ENCODE measurements around the gene ASB10. TPM values are rescaled to one million over a fixed set of nuclear protein-coding genes. Genes with fewer than 3 reads are reported as not detected.

The ASB10 gene
- total and polyA plus RNA-seq, 2 experiments from 2014 or later, result not detected

DNA sequence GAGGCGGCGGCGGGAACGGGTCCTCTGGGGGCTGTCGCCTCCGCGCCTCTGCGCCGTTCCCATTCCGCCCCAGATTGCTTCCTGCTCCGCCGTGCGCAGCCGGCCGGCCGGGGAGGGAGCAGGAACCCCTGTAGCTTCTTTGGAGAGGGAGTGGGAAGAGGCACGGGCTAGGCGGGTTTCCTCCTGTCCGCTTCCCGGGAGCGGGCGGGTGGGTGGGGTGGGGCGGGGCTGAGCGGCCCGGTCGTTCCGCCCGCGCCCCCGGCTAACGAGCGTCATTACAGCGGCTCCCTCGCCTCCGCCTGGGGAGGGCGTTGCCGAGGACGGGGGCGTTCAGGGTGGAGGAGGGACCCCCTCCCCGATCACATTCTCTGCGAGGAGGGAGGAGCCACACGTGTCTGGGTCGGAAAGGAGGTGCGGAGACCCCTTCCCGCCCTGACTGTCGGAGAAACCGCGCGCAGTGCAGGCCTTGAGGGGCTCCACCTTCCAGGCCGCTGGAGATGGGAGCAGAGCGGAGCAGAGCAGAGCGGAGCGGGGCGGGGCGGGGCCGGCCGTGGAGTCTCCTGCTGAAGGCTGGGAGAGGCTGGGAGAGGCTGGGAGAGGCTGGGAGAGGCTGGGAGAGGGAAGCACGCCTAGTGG is 61.1 kb downstream of the ASB10 start:
- H3K27me3 Mint-ChIP-seq (ENCODE audit: insufficient read depth, low read depth, poor library complexity), result peaks cover 38% of the 10 kb centered on the region
- no peak overlapping the region for H3K27ac Mint-ChIP-seq
- H3K4me2 ChIP-seq, result peak overlapping the region; percentile 88
- peaks cover 22% of the 10 kb centered on the region for H3K27me3 ChIP-seq (ENCODE audit: insufficient read depth)
- H3K4me1 ChIP-seq (ENCODE audit: insufficient read depth), result peaks cover 15% of the 10 kb centered on the region
- no peaks in the 10 kb centered on the region; the same call in 1 of the 2 replicates for H3K36me3 ChIP-seq (ENCODE audit: insufficient read depth)
- H3K79me2 ChIP-seq (replicated peaks; ENCODE audit: insufficient read depth), result no peaks in the 10 kb centered on the region
- peak overlapping the region; percentile 88 for H3K4me3 ChIP-seq
- H3K4me3 Mint-ChIP-seq, result peak overlapping the region; percentile 82
- peak; percentile 78 for DNase-seq (ENCODE audit: low spot score)
- peaks cover 21% of the 10 kb centered on the region for H3F3A ChIP-seq (replicated peaks; ENCODE audit: low read depth)
- peak overlapping the region; percentile 55; the same call in 1 of the 2 replicates for H3K27ac ChIP-seq (ENCODE audit: low read depth)
- ATAC-seq, result peak; percentile 60
- no peaks in the 10 kb centered on the region for H3K9me3 Mint-ChIP-seq
- H2AFZ ChIP-seq, result no peak overlapping the region
- peaks cover 39% of the 10 kb centered on the region for H3K4me1 Mint-ChIP-seq
- H3K36me3 Mint-ChIP-seq (ENCODE audit: low read depth), result peaks cover 26% of the 10 kb centered on the region
- TF ChIP-seq JUNB (IDR thresholded peaks at IDR 0.05; ENCODE audit: unreplicated experiment) (no peak), STAT1 (IDR thresholded peaks at IDR 0.05; ENCODE audit: unreplicated experiment) (no peak), CREB1 (CRISPR knock-in tag; IDR thresholded peaks at IDR 0.05; ENCODE audit: low read depth) (no peak), EZH2phosphoT487 (IDR thresholded peaks at IDR 0.05; ENCODE audit: unreplicated experiment) (no peak), EZH2 (IDR thresholded peaks at IDR 0.05; ENCODE audit: low read depth, unreplicated experiment) (no peak), POLR2AphosphoS5 (IDR thresholded peaks at IDR 0.05; ENCODE audit: low read depth) (no peak), ZNF331 (CRISPR knock-in tag; IDR thresholded peaks at IDR 0.05; ENCODE audit: low read depth) (no peak), ZNF114 (CRISPR knock-in tag; IDR thresholded peaks at IDR 0.05) (no peak), NANOG (IDR thresholded peaks at IDR 0.05; ENCODE audit: borderline replicate concordance) (no peak), CTCF (conservative IDR thresholded peaks at IDR 0.05; ENCODE audit: low read depth in 2 of 2) (no peak)
- TF ChIP-seq, protein P1, sequence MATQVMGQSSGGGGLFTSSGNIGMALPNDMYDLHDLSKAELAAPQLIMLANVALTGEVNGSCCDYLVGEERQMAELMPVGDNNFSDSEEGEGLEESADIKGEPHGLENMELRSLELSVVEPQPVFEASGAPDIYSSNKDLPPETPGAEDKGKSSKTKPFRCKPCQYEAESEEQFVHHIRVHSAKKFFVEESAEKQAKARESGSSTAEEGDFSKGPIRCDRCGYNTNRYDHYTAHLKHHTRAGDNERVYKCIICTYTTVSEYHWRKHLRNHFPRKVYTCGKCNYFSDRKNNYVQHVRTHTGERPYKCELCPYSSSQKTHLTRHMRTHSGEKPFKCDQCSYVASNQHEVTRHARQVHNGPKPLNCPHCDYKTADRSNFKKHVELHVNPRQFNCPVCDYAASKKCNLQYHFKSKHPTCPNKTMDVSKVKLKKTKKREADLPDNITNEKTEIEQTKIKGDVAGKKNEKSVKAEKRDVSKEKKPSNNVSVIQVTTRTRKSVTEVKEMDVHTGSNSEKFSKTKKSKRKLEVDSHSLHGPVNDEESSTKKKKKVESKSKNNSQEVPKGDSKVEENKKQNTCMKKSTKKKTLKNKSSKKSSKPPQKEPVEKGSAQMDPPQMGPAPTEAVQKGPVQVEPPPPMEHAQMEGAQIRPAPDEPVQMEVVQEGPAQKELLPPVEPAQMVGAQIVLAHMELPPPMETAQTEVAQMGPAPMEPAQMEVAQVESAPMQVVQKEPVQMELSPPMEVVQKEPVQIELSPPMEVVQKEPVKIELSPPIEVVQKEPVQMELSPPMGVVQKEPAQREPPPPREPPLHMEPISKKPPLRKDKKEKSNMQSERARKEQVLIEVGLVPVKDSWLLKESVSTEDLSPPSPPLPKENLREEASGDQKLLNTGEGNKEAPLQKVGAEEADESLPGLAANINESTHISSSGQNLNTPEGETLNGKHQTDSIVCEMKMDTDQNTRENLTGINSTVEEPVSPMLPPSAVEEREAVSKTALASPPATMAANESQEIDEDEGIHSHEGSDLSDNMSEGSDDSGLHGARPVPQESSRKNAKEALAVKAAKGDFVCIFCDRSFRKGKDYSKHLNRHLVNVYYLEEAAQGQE (IDR thresholded peaks at IDR 0.05; ENCODE audit: unreplicated experiment), result no peak
- TF ChIP-seq, protein P2, sequence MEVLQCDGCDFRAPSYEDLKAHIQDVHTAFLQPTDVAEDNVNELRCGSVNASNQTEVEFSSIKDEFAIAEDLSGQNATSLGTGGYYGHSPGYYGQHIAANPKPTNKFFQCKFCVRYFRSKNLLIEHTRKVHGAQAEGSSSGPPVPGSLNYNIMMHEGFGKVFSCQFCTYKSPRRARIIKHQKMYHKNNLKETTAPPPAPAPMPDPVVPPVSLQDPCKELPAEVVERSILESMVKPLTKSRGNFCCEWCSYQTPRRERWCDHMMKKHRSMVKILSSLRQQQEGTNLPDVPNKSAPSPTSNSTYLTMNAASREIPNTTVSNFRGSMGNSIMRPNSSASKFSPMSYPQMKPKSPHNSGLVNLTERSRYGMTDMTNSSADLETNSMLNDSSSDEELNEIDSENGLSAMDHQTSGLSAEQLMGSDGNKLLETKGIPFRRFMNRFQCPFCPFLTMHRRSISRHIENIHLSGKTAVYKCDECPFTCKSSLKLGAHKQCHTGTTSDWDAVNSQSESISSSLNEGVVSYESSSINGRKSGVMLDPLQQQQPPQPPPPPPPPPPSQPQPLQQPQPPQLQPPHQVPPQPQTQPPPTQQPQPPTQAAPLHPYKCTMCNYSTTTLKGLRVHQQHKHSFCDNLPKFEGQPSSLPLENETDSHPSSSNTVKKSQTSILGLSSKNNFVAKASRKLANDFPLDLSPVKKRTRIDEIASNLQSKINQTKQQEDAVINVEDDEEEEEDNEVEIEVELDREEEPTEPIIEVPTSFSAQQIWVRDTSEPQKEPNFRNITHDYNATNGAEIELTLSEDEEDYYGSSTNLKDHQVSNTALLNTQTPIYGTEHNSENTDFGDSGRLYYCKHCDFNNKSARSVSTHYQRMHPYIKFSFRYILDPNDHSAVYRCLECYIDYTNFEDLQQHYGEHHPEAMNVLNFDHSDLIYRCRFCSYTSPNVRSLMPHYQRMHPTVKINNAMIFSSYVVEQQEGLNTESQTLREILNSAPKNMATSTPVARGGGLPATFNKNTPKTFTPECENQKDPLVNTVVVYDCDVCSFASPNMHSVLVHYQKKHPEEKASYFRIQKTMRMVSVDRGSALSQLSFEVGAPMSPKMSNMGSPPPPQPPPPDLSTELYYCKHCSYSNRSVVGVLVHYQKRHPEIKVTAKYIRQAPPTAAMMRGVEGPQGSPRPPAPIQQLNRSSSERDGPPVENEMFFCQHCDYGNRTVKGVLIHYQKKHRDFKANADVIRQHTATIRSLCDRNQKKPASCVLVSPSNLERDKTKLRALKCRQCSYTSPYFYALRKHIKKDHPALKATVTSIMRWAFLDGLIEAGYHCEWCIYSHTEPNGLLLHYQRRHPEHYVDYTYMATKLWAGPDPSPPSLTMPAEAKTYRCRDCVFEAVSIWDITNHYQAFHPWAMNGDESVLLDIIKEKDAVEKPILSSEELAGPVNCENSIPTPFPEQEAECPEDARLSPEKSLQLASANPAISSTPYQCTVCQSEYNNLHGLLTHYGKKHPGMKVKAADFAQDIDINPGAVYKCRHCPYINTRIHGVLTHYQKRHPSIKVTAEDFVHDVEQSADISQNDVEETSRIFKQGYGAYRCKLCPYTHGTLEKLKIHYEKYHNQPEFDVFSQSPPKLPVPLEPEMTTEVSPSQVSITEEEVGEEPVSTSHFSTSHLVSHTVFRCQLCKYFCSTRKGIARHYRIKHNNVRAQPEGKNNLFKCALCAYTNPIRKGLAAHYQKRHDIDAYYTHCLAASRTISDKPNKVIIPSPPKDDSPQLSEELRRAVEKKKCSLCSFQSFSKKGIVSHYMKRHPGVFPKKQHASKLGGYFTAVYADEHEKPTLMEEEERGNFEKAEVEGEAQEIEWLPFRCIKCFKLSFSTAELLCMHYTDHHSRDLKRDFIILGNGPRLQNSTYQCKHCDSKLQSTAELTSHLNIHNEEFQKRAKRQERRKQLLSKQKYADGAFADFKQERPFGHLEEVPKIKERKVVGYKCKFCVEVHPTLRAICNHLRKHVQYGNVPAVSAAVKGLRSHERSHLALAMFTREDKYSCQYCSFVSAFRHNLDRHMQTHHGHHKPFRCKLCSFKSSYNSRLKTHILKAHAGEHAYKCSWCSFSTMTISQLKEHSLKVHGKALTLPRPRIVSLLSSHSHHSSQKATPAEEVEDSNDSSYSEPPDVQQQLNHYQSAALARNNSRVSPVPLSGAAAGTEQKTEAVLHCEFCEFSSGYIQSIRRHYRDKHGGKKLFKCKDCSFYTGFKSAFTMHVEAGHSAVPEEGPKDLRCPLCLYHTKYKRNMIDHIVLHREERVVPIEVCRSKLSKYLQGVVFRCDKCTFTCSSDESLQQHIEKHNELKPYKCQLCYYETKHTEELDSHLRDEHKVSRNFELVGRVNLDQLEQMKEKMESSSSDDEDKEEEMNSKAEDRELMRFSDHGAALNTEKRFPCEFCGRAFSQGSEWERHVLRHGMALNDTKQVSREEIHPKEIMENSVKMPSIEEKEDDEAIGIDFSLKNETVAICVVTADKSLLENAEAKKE (CRISPR knock-in tag; IDR thresholded peaks at IDR 0.05), result no peak
- TF ChIP-seq, protein P3, sequence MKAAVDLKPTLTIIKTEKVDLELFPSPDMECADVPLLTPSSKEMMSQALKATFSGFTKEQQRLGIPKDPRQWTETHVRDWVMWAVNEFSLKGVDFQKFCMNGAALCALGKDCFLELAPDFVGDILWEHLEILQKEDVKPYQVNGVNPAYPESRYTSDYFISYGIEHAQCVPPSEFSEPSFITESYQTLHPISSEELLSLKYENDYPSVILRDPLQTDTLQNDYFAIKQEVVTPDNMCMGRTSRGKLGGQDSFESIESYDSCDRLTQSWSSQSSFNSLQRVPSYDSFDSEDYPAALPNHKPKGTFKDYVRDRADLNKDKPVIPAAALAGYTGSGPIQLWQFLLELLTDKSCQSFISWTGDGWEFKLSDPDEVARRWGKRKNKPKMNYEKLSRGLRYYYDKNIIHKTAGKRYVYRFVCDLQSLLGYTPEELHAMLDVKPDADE (IDR thresholded peaks at IDR 0.05), result no peak
- no peaks in the 10 kb centered on the region for H3K9me2 ChIP-seq (ENCODE audit: insufficient read depth)
- H4K20me1 ChIP-seq (replicated peaks; ENCODE audit: insufficient read depth), result peaks cover 23% of the 10 kb centered on the region
